Neural crest cell (in vitro differentiated cells): ENCODE data around the gene SYNPO2L. TPM values are rescaled to one million over a fixed set of nuclear protein-coding genes. Genes with fewer than 3 reads are reported as not detected.

Source experiments
- DNase-seq: peaks from one replicate; pipeline ENCODE4 v3.0.0; 2021; ENCODE audit warnings: low read depth, mixed read lengths, low spot score
- H3K27ac Mint-ChIP-seq: one replicate; pipeline ENCODE4 v1.8.0; 2021; ENCODE audit warnings: mild to moderate bottlenecking, mixed read lengths; ENCODE audit not compliant: unreplicated experiment
- H3K27me3 Mint-ChIP-seq: 2 replicates; pipeline ENCODE4 v1.8.0; 2021; ENCODE audit warnings: low read depth, mild to moderate bottlenecking, mixed read lengths
- H3K36me3 Mint-ChIP-seq: 2 replicates; pipeline ENCODE4 v1.8.0; 2021; ENCODE audit warnings: low read depth, mild to moderate bottlenecking, mixed read lengths
- H3K4me1 Mint-ChIP-seq: 2 replicates; pipeline ENCODE4 v1.8.0; 2021; ENCODE audit warnings: mixed read lengths
- H3K4me3 Mint-ChIP-seq: one replicate; pipeline ENCODE4 v1.8.0; 2021; ENCODE audit warnings: mild to moderate bottlenecking, mixed read lengths
- H3K9me3 Mint-ChIP-seq: 2 replicates; pipeline ENCODE4 v1.8.0; 2021; ENCODE audit warnings: mixed read lengths
- CTCF ChIP-seq: fragments of 200-600 bp; sonication (generic); conservative IDR thresholded peaks from 2 replicates; pipeline ENCODE4 v1.5.0; 2021; ENCODE audit warnings: antibody characterized with exemption, mild to moderate bottlenecking
- total RNA-seq: library from RNA; stranded (reverse); gene quantifications from 2 replicates; pipeline ENCODE4 v1.2.1, GENCODE V29; 2021

Gene SYNPO2L
- total RNA-seq, 1 donor from 2014 or later, result 0.12 TPM

- DNase-seq, result no peak
- H3K27me3 Mint-ChIP-seq, result no peaks in the 10 kb centered on the region
- H3K36me3 Mint-ChIP-seq, result no peaks in the 10 kb centered on the region
- H3K27ac Mint-ChIP-seq, result peak overlapping the region; percentile 72
- no peak for TF ChIP-seq CTCF
- no peaks in the 10 kb centered on the region for H3K9me3 Mint-ChIP-seq
- H3K4me1 Mint-ChIP-seq, result peaks cover 24% of the 10 kb centered on the region
- H3K4me3 Mint-ChIP-seq, result no peak overlapping the region
These were observed 5.1 kb downstream of the SYNPO2L start for GRCh38 chr10:73650537-73651331.

GRCh38 chr10:73649876-73650536, 5.8 kb downstream of the SYNPO2L start:
- Mint-ChIP-seq H3K27ac (no peak overlapping the region), H3K36me3 (no peaks in the 10 kb centered on the region), H3K4me3 (no peak overlapping the region), H3K27me3 (no peaks in the 10 kb centered on the region), H3K4me1 (peaks cover 24% of the 10 kb centered on the region), H3K9me3 (no peaks in the 10 kb centered on the region)
- DNase-seq, result no peak
- no peak for TF ChIP-seq CTCF

- Mint-ChIP-seq H3K27me3 (no peaks in the 10 kb centered on the region), H3K4me1 (peaks cover 26% of the 10 kb centered on the region), H3K36me3 (no peaks in the 10 kb centered on the region), H3K27ac (no peak overlapping the region), H3K9me3 (no peaks in the 10 kb centered on the region), H3K4me3 (peak overlapping the region; percentile 15)
- no peak for DNase-seq
- TF ChIP-seq CTCF, result no peak
These were observed 6.6 kb downstream of the SYNPO2L start for GRCh38 chr10:73648975-73649829.

DNA sequence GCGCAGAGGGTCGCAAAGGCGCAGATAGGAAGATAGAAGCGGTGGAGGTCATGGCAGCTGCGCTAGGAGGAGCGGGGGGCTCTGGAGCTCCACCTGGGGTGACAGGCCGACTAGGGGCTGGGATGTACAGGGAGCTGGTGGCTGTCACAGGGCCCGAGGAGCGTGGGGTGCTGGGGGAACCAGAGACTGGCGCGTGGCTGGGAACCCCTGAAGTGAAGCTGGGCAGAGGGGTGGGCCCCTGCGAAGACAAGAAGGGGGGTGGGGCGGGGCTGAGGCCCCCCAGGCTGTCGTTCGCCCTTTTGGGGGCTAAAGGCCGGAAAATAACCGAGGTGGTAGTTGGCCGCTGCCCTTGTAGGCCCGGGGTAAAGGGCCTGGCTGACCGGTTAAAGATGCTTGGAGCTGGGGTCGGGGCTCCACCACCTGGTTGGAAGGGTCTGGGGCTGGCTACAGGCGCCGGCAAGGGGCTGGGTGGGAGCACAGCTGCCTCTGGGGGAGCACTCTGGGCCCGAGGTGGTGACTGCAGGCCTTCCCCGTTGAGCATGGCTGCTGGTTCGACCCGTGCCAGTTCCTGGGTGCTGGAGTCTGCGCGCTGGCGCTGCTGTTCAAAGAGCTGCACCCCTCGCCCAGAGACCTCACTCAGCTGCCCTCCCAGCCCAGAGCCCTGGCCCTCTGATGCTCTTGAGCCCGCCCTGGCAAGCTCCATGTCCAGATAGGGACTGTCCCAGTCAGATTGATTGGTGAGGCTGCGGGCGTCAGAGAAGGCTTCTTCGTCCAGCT, 7.8 kb downstream of the SYNPO2L start:
- no peak for DNase-seq
- no peaks in the 10 kb centered on the region for H3K36me3 Mint-ChIP-seq
- H3K4me1 Mint-ChIP-seq, result peaks cover 29% of the 10 kb centered on the region
- peak overlapping the region; percentile 84 for H3K4me3 Mint-ChIP-seq
- no peaks in the 10 kb centered on the region for H3K9me3 Mint-ChIP-seq
- TF ChIP-seq CTCF, result no peak
- H3K27me3 Mint-ChIP-seq, result no peaks in the 10 kb centered on the region
- no peak overlapping the region for H3K27ac Mint-ChIP-seq
